OCI-LY7 (cell line): ENCODE data around the gene ARHGAP24. TPM values are rescaled to one million over a fixed set of nuclear protein-coding genes. Genes with fewer than 3 reads are reported as not detected.

ENCODE experiments used
- BruUV-seq: library from RNA; stranded (reverse); fragments of 400-500 nt; replicated peaks from 2 replicates; lab custom pipeline; 2021; lab: Mats Ljungman, UMichigan
- CTCF ChIA-PET: fragments of 300-600 bp; sonication (Branson Sonifier 250); formaldehyde crosslinking; loops from one replicate; lab custom pipeline; 2022; ENCODE audit warnings: antibody characterized with exemption; ENCODE audit not compliant: unreplicated experiment; lab: Charles Lee
- POLR2A ChIA-PET: fragments of 300-600 bp; sonication (Branson Sonifier 250); formaldehyde crosslinking; loops from one replicate; lab custom pipeline; 2022; ENCODE audit warnings: antibody characterized with exemption; lab: Charles Lee
- DNase-seq: peaks from one replicate; pipeline ENCODE4 v3.0.0-alpha.2; 2015; ENCODE audit warnings: low spot score
- H2AFZ ChIP-seq: fragments of 200-600 bp; sonication (generic), shearing (Covaris generic); 2 replicates; pipeline ENCODE4 v1.6.1; 2014; ENCODE audit warnings: mild to moderate bottlenecking, antibody characterized with exemption, low read length, moderate library complexity
- H3K27ac ChIP-seq: fragments of 200-600 bp; sonication (generic); 2 replicates; pipeline ENCODE4 v1.5.1; 2014; ENCODE audit warnings: mixed run types, low read depth, mild to moderate bottlenecking, moderate library complexity, low read length, inconsistent platforms; ENCODE audit not compliant: poor library complexity, severe bottlenecking
- H3K36me3 ChIP-seq: fragments of 200-600 bp; sonication (generic); 2 replicates; pipeline ENCODE4 v1.6.1; 2014; ENCODE audit warnings: mild to moderate bottlenecking, antibody characterized with exemption, low read length, moderate library complexity, mixed read lengths; ENCODE audit not compliant: insufficient read depth
- H3K4me1 ChIP-seq: fragments of 200-600 bp; sonication (generic); 2 replicates; pipeline ENCODE4 v1.5.1; 2014; ENCODE audit warnings: mild to moderate bottlenecking, low read length; ENCODE audit not compliant: insufficient read depth, poor library complexity, severe bottlenecking
- H3K4me2 ChIP-seq: fragments of 200-600 bp; sonication (generic); 2 replicates; pipeline ENCODE4 v1.6.1; 2014; ENCODE audit warnings: mild to moderate bottlenecking, low read length
- H3K4me3 ChIP-seq: fragments of 200-600 bp; sonication (generic); 2 replicates; pipeline ENCODE4 v1.5.1; 2014; ENCODE audit warnings: mild to moderate bottlenecking, low read depth, low read length; ENCODE audit not compliant: poor library complexity, severe bottlenecking
- H3K79me2 ChIP-seq: fragments of 200-600 bp; sonication (generic); 2 replicates; pipeline ENCODE4 v1.6.1; 2016; ENCODE audit warnings: low read depth, mild to moderate bottlenecking, low read length, moderate library complexity, mixed read lengths; ENCODE audit not compliant: insufficient read depth
- H3K9me2 ChIP-seq: fragments of 200-600 bp; sonication (generic); 2 replicates; pipeline ENCODE4 v1.6.1; 2016; ENCODE audit warnings: mild to moderate bottlenecking, low read length, mixed read lengths; ENCODE audit not compliant: insufficient read depth
- H3K9me3 ChIP-seq: fragments of 200-600 bp; sonication (generic); 2 replicates; pipeline ENCODE4 v1.6.1; 2014; ENCODE audit warnings: mild to moderate bottlenecking, mixed run types, low read length, mixed read lengths
- H4K20me1 ChIP-seq: fragments of 200-600 bp; sonication (generic); 2 replicates; pipeline ENCODE4 v1.6.1; 2014; ENCODE audit warnings: mild to moderate bottlenecking, antibody characterized with exemption, low read length, moderate library complexity, mixed read lengths; ENCODE audit not compliant: insufficient read depth
- CTCF ChIP-seq: fragments of 200-600 bp; sonication (generic); conservative IDR thresholded peaks from 2 replicates; pipeline ENCODE4 v1.5.1; 2014; ENCODE audit warnings: mild to moderate bottlenecking, antibody characterized with exemption, low read length, moderate library complexity, mixed read lengths
- EZH2phosphoT487 ChIP-seq: fragments of 200-600 bp; sonication (generic); IDR thresholded peaks from 2 replicates; pipeline ENCODE4 v1.6.1; 2018; ENCODE audit warnings: low read depth, borderline replicate concordance, mild to moderate bottlenecking, mixed run types, antibody characterized with exemption, low read length, moderate library complexity, mixed read lengths
- intact Hi-C: fragments of 100-400 bp; cut with micrococcal nuclease; formaldehyde crosslinking; loops from one replicate; pipeline ENCODE4 v1.10.0; 2022; ENCODE audit not compliant: unreplicated experiment
- total RNA-seq, 2 experiments: library from RNA; depleted of rRNA in 1 of 2; stranded (reverse); fragments of >200 nt in 1 of 2; shearing (Covaris generic) in 1 of 2; gene quantifications; 2 replicates each; pipeline ENCODE4 v1.2.3, GENCODE V29; 2014 to 2022

The ARHGAP24 gene
- total RNA-seq, 2 experiments from 2014 or later: 0.88 to 4.4 TPM

GRCh38 chr4:85431156-85431555 lies 43.8 kb upstream of the ARHGAP24 start:
- no peaks in the 10 kb centered on the region for H3K36me3 ChIP-seq
- BruUV-seq: no TSS peak
- intact Hi-C loops: no loop called here
- no peak for DNase-seq
- ChIA-PET CTCF (no interaction called here), POLR2A (no interaction called here)
- H3K4me2 ChIP-seq: no peak overlapping the region
- H3K9me3 ChIP-seq: no peaks in the 10 kb centered on the region
- no peaks in the 10 kb centered on the region for H4K20me1 ChIP-seq
- no peak overlapping the region for H3K4me3 ChIP-seq
- H3K4me1 ChIP-seq: no peaks in the 10 kb centered on the region
- H3K9me2 ChIP-seq: no peaks in the 10 kb centered on the region
- H2AFZ ChIP-seq: no peak overlapping the region
- TF ChIP-seq CTCF (no peak), EZH2phosphoT487 (no peak)
- no peak overlapping the region for H3K27ac ChIP-seq
- H3K79me2 ChIP-seq: no peaks in the 10 kb centered on the region

GRCh38 chr4:85431881-85432485 lies 43.0 kb upstream of the ARHGAP24 start:
- H4K20me1 ChIP-seq: no peaks in the 10 kb centered on the region
- TF ChIP-seq EZH2phosphoT487: no peak
- no peak for TF ChIP-seq CTCF
- H3K9me3 ChIP-seq: no peaks in the 10 kb centered on the region
- CTCF ChIA-PET: no interaction called here
- H3K27ac ChIP-seq: no peak overlapping the region
- H3K4me1 ChIP-seq: no peaks in the 10 kb centered on the region
- intact Hi-C loops: no loop called here
- no TSS peak for BruUV-seq
- POLR2A ChIA-PET: no interaction called here
- no peak overlapping the region for H3K4me2 ChIP-seq
- H3K36me3 ChIP-seq: no peaks in the 10 kb centered on the region
- no peak for DNase-seq
- no peaks in the 10 kb centered on the region for H3K79me2 ChIP-seq
- H3K4me3 ChIP-seq: no peak overlapping the region
- no peaks in the 10 kb centered on the region for H3K9me2 ChIP-seq
- no peak overlapping the region for H2AFZ ChIP-seq

- H3K4me1 ChIP-seq: peaks cover 15% of the 10 kb centered on the region
- no peak overlapping the region for H3K27ac ChIP-seq
- no TSS peak for BruUV-seq
- no peaks in the 10 kb centered on the region for H3K9me3 ChIP-seq
- DNase-seq: no peak
- no peak overlapping the region for H2AFZ ChIP-seq
- H3K4me3 ChIP-seq: no peak overlapping the region
- intact Hi-C loops: no loop called here
- H4K20me1 ChIP-seq: no peaks in the 10 kb centered on the region
- ChIA-PET POLR2A (interaction anchor here (1.3 kb wide), 2 partner anchors 17 to 22 kb away, joined by 3 read pairs; no protein-coding TSS in a partner anchor), CTCF (no interaction called here)
- H3K4me2 ChIP-seq: no peak overlapping the region
- H3K36me3 ChIP-seq: no peaks in the 10 kb centered on the region
- no peak for TF ChIP-seq EZH2phosphoT487
- no peak for TF ChIP-seq CTCF
- no peaks in the 10 kb centered on the region for H3K9me2 ChIP-seq
- no peaks in the 10 kb centered on the region for H3K79me2 ChIP-seq
Observed at GRCh38 chr4:85445050-85445639, 29.8 kb upstream of the ARHGAP24 start.
